Measurements from ENCODE around the gene LY6G5B. TPM values are rescaled to one million over a fixed set of nuclear protein-coding genes. Genes with fewer than 3 reads are reported as not detected.

LY6G5B gene
- total RNA-seq, 1 donor from 2014 or later, result 20.4 TPM

- intact Hi-C loops (cut with DNase I), result loop anchor here (10.0 kb wide), 1 partner anchor 148 kb away; no protein-coding TSS in a partner anchor
- no peak for ATAC-seq
- no peak for DNase-seq (ENCODE audit: low spot score)
Observed at GRCh38 chr6:31686483-31686882, 16.7 kb downstream of the LY6G5B start.

GRCh38 chr6:31687321-31687720, 17.5 kb downstream of the LY6G5B start:
- DNase-seq (ENCODE audit: low spot score) (no peak), ATAC-seq (no peak)
- intact Hi-C loops (cut with DNase I), result loop anchor here (10.0 kb wide), 1 partner anchor 147 kb away; no protein-coding TSS in a partner anchor

GRCh38 chr6:31687860-31688693, 18.3 kb downstream of the LY6G5B start:
- no peak for DNase-seq (ENCODE audit: low spot score)
- intact Hi-C loops (cut with DNase I), result loop anchor here (10.0 kb wide), 1 partner anchor 147 kb away; no protein-coding TSS in a partner anchor
- no peak for ATAC-seq

- DNase-seq (ENCODE audit: low spot score) (no peak), ATAC-seq (no peak)
- intact Hi-C loops (cut with DNase I), result loop anchor here (10.0 kb wide), 1 partner anchor 145 kb away; no protein-coding TSS in a partner anchor
Observed at GRCh38 chr6:31689249-31690110, 19.7 kb downstream of the LY6G5B start.

GRCh38 chr6:31690231-31691077, 20.7 kb downstream of the LY6G5B start:
- ATAC-seq, result no peak
- intact Hi-C loops (cut with DNase I), result no loop called here
- DNase-seq (ENCODE audit: low spot score), result no peak

- no peak for DNase-seq (ENCODE audit: low spot score)
- ATAC-seq, result no peak
- intact Hi-C loops (cut with DNase I), result no loop called here
Observed at GRCh38 chr6:31691078-31691463, 21.3 kb downstream of the LY6G5B start.

- ATAC-seq (no peak), DNase-seq (ENCODE audit: low spot score) (no peak)
- intact Hi-C loops (cut with DNase I), result no loop called here
Observed at GRCh38 chr6:31691564-31692108, 21.9 kb downstream of the LY6G5B start.

- intact Hi-C loops (cut with DNase I), result no loop called here
- DNase-seq (ENCODE audit: low spot score) (no peak), ATAC-seq (no peak)
Observed at GRCh38 chr6:31692353-31692752, 22.6 kb downstream of the LY6G5B start.

GRCh38 chr6:31692886-31693285, 23.1 kb downstream of the LY6G5B start:
- no peak for DNase-seq (ENCODE audit: low spot score)
- intact Hi-C loops (cut with DNase I), result no loop called here
- no peak for ATAC-seq

- ATAC-seq, result no peak
- DNase-seq (ENCODE audit: low spot score), result no peak
- intact Hi-C loops (cut with DNase I), result no loop called here
Observed at GRCh38 chr6:31693535-31693934, 23.8 kb downstream of the LY6G5B start.

GRCh38 chr6:31697555-31697954, 27.8 kb downstream of the LY6G5B start:
- ATAC-seq (no peak), DNase-seq (ENCODE audit: low spot score) (no peak)
- intact Hi-C loops (cut with DNase I), result no loop called here

- intact Hi-C loops (cut with DNase I), result no loop called here
- ATAC-seq, result no peak
- no peak for DNase-seq (ENCODE audit: low spot score)
Observed at GRCh38 chr6:31700740-31701401, 31.1 kb downstream of the LY6G5B start.

GRCh38 chr6:31701666-31702404, 32.1 kb downstream of the LY6G5B start:
- ATAC-seq (peak; percentile 1), DNase-seq (ENCODE audit: low spot score) (no peak)
- intact Hi-C loops (cut with DNase I), result no loop called here

GRCh38 chr6:31702405-31702818, 32.6 kb downstream of the LY6G5B start:
- no peak for DNase-seq (ENCODE audit: low spot score)
- peak; percentile 11 for ATAC-seq
- intact Hi-C loops (cut with DNase I), result no loop called here

GRCh38 chr6:31702819-31703716, 33.3 kb downstream of the LY6G5B start, which contains the start of gene ABHD16A:
ABHD16A (minus strand) TSS chr6:31703324; CDS start chr6:31703281, 43 bp downstream.
- peak; percentile 99 for ATAC-seq
- intact Hi-C loops (cut with DNase I), result no loop called here

GRCh38 chr6:31705931-31706330, 36.2 kb downstream of the LY6G5B start:
- no peak for DNase-seq (ENCODE audit: low spot score)
- intact Hi-C loops (cut with DNase I), result no loop called here
- ATAC-seq, result no peak

More at GRCh38 chr6:31702819-31703716, 33.3 kb downstream of the LY6G5B start, which contains the start of gene ABHD16A:
- DNase-seq (ENCODE audit: low spot score), result peak; percentile 99
